ENCODE results near the gene SMO. TPM values are rescaled to one million over a fixed set of nuclear protein-coding genes. Genes with fewer than 3 reads are reported as not detected.
"Not testable (repeated sequence)": the region's sequence is repeated elsewhere in the genome, so short reads cannot be mapped to it uniquely, and the experiment has no call there.

The SMO gene
- total RNA-seq, 1 donor from 2014 or later, result 46.0 TPM

DNA sequence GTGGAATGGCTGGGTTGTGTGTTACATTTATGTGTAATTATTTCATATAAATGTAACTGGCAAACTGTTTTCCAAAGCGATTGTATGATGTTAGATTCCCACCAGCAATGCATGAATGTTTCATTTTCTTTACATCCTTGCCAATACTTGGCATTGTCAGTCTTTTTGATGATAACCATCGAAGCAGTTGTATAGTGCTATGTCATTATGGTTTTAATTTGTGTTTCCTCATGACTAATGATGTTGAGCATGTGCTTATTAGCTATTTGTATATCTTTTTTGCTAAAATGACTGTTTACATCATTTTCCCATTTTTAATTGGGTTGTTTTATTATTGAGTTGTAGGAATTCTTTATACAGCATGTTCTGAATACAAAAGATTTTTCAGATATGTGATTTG is 58.7 kb downstream of the SMO start:
- Histone ChIP-seq H3K4me1 (no peaks in the 10 kb centered on the region), H3K4me2 (no peak overlapping the region), H3K79me2 (ENCODE audit: low read depth) (peaks cover 76% of the 10 kb centered on the region), H3K4me3 (no peak overlapping the region), H4K20me1 (ENCODE audit: low read depth) (no peaks in the 10 kb centered on the region), H2AFZ (replicated peaks) (no peak overlapping the region), H3K9me3 (ENCODE audit: low read depth) (no peaks in the 10 kb centered on the region), H3K9ac (no peak overlapping the region), H3K27ac (no peak overlapping the region), H3K36me3 (peaks cover 4% of the 10 kb centered on the region), H3K27me3 (no peaks in the 10 kb centered on the region), H3F3A (ENCODE audit: low read depth) (peaks cover 17% of the 10 kb centered on the region)
- Mint-ChIP-seq H3K9me3 (peaks cover 20% of the 10 kb centered on the region), H3K4me3 (no peak overlapping the region), H3K4me1 (no peaks in the 10 kb centered on the region), H3K27me3 (ENCODE audit: insufficient read depth, low read depth) (peaks cover 5% of the 10 kb centered on the region), H3K27ac (no peak overlapping the region), H3K36me3 (peaks cover 34% of the 10 kb centered on the region)
- no peak for DNase-seq (ENCODE audit: low spot score)
- TF ChIP-seq, protein P1, sequence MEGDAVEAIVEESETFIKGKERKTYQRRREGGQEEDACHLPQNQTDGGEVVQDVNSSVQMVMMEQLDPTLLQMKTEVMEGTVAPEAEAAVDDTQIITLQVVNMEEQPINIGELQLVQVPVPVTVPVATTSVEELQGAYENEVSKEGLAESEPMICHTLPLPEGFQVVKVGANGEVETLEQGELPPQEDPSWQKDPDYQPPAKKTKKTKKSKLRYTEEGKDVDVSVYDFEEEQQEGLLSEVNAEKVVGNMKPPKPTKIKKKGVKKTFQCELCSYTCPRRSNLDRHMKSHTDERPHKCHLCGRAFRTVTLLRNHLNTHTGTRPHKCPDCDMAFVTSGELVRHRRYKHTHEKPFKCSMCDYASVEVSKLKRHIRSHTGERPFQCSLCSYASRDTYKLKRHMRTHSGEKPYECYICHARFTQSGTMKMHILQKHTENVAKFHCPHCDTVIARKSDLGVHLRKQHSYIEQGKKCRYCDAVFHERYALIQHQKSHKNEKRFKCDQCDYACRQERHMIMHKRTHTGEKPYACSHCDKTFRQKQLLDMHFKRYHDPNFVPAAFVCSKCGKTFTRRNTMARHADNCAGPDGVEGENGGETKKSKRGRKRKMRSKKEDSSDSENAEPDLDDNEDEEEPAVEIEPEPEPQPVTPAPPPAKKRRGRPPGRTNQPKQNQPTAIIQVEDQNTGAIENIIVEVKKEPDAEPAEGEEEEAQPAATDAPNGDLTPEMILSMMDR (IDR thresholded peaks at IDR 0.05), result no peak
- no peak for TF ChIP-seq EZH2 (IDR thresholded peaks at IDR 0.05)
- TF ChIP-seq EZH2phosphoT487 (IDR thresholded peaks at IDR 0.05), result no peak

DNA sequence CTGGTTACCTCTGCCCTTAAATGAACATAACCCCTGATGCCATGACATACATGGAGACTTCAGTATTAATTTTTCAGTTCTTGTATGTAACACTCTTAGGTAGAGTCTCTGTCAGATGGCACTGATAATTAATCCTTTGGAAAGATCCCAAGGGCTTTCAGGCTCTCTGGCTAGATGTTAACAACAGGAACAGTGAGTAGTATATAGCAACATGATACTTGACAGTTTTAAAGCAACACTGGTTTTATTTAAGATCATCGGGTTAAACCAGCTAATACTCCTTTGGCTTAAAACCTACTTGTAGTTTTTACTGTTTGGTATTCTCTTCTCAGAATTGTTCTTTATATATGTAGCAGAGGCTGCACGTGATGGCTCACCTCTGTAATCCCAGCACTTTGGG is 63.7 kb downstream of the SMO start:
- no peak overlapping the region for H3K4me3 ChIP-seq
- peaks cover 8% of the 10 kb centered on the region for H3K4me1 Mint-ChIP-seq
- peaks cover 26% of the 10 kb centered on the region for H3F3A ChIP-seq (ENCODE audit: low read depth)
- no peaks in the 10 kb centered on the region for H3K36me3 ChIP-seq
- peaks cover 15% of the 10 kb centered on the region for H3K4me1 ChIP-seq
- H3K79me2 ChIP-seq (ENCODE audit: low read depth), result peaks cover 86% of the 10 kb centered on the region
- H3K9me3 ChIP-seq (ENCODE audit: low read depth), result no peaks in the 10 kb centered on the region
- peak overlapping the region; percentile 53 for H3K27ac ChIP-seq
- H3K27me3 ChIP-seq, result no peaks in the 10 kb centered on the region
- H3K27me3 Mint-ChIP-seq (ENCODE audit: insufficient read depth, low read depth), result peaks cover 3% of the 10 kb centered on the region
- TF ChIP-seq, protein P1 (IDR thresholded peaks at IDR 0.05), result no peak
- no peak for TF ChIP-seq EZH2 (IDR thresholded peaks at IDR 0.05)
- no peak for TF ChIP-seq EZH2phosphoT487 (IDR thresholded peaks at IDR 0.05)
- H3K9me3 Mint-ChIP-seq, result peaks cover 8% of the 10 kb centered on the region
- H3K4me2 ChIP-seq, result no peak overlapping the region
- H3K4me3 Mint-ChIP-seq, result no peak overlapping the region
- no peak overlapping the region for H2AFZ ChIP-seq (replicated peaks)
- peaks cover 4% of the 10 kb centered on the region for H4K20me1 ChIP-seq (ENCODE audit: low read depth)
- H3K27ac Mint-ChIP-seq, result no peak overlapping the region
- H3K9ac ChIP-seq, result no peak overlapping the region
- DNase-seq (ENCODE audit: low spot score), result no peak
- peaks cover 18% of the 10 kb centered on the region for H3K36me3 Mint-ChIP-seq

DNA sequence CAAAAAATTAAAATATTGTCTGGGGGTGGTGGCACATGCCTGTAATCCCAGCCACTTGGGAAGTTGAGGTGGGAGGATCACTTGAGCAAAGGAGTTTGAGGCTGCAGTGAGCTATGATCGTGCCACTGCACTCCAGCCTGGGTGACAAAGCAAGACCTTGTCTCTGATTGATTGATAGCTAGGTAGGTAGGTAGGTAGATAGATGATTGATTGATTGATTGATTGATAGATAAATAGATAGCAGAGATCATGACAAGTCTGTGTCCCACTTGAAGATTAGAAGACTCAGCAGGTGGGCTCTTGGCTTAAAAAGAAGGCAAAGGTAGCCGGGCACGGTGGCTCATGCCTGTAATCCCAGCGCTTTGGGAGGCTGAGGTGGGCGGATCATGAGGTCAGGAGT is 64.2 kb downstream of the SMO start:
- H3K36me3 ChIP-seq; H3K9ac ChIP-seq; H3K9me3 Mint-ChIP-seq; H3K27me3 Mint-ChIP-seq (ENCODE audit: insufficient read depth, low read depth); H3K4me2 ChIP-seq; H2AFZ ChIP-seq (replicated peaks); H3K9me3 ChIP-seq (ENCODE audit: low read depth); H3K4me3 Mint-ChIP-seq; H3K27me3 ChIP-seq; DNase-seq (ENCODE audit: low spot score); H4K20me1 ChIP-seq (ENCODE audit: low read depth); H3K4me3 ChIP-seq: not testable (repeated sequence)
- Histone ChIP-seq H3F3A (ENCODE audit: low read depth) (peaks cover 30% of the 10 kb centered on the region), H3K79me2 (ENCODE audit: low read depth) (peaks cover 86% of the 10 kb centered on the region), H3K4me1 (peaks cover 20% of the 10 kb centered on the region), H3K27ac (peak overlapping the region; percentile 53)
- peaks cover 13% of the 10 kb centered on the region for H3K4me1 Mint-ChIP-seq
- peak overlapping the region; percentile 42 for H3K27ac Mint-ChIP-seq
- H3K36me3 Mint-ChIP-seq, result peaks cover 18% of the 10 kb centered on the region

DNA sequence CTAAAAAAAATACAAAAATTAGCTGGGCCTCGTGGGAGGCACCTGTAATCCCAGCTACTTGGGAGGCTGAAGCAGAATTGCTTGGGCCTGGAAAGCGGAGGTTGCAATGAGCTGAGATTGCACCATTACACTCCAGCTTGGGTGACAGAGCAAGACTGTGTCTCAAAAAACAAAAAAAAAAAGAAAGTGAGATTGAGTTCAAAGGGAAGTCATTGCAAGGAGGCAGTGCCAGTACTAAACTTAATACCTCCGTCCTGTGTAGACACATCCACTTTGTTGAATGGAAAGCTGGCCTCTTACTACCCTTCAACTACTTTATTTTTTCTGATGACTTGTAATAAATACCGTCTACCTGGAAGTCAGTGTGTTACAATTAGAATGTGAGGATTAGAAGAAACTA is 67.4 kb downstream of the SMO start:
- Histone ChIP-seq H3K4me3 (no peak overlapping the region), H3K79me2 (ENCODE audit: low read depth) (peaks cover 86% of the 10 kb centered on the region), H3K9ac (no peak overlapping the region), H3K27me3 (no peaks in the 10 kb centered on the region), H3K36me3 (no peaks in the 10 kb centered on the region), H3K4me2 (no peak overlapping the region), H3K4me1 (peaks cover 49% of the 10 kb centered on the region), H2AFZ (replicated peaks) (no peak overlapping the region), H3K9me3 (ENCODE audit: low read depth) (no peaks in the 10 kb centered on the region), H4K20me1 (ENCODE audit: low read depth) (peaks cover 4% of the 10 kb centered on the region), H3F3A (ENCODE audit: low read depth) (peaks cover 57% of the 10 kb centered on the region), H3K27ac (no peak overlapping the region)
- H3K36me3 Mint-ChIP-seq, result peaks cover 8% of the 10 kb centered on the region
- DNase-seq (ENCODE audit: low spot score), result no peak
- no peak overlapping the region for H3K4me3 Mint-ChIP-seq
- peaks cover 2% of the 10 kb centered on the region for H3K27me3 Mint-ChIP-seq (ENCODE audit: insufficient read depth, low read depth)
- H3K9me3 Mint-ChIP-seq, result peaks cover 4% of the 10 kb centered on the region
- TF ChIP-seq, protein P1 (IDR thresholded peaks at IDR 0.05), result no peak
- TF ChIP-seq EZH2phosphoT487 (IDR thresholded peaks at IDR 0.05) (no peak), EZH2 (IDR thresholded peaks at IDR 0.05) (no peak)
- no peak overlapping the region for H3K27ac Mint-ChIP-seq
- H3K4me1 Mint-ChIP-seq, result peaks cover 37% of the 10 kb centered on the region

All from neural progenitor cell (in vitro differentiated cells).